Fibroblast of the conjunctiva (primary cell): ENCODE data around the gene OR1D2.
"Not testable (repeated sequence)": the region's sequence is repeated elsewhere in the genome, so short reads cannot be mapped to it uniquely, and the experiment has no call there.

ENCODE experiments used
- DNase-seq: peaks from one replicate; pipeline ENCODE4 v3.0.0-alpha.2; 2010; ENCODE audit warnings: low read depth

Gene OR1D2

GRCh38 chr17:3104322-3104721 is at the start of gene OR1D2:
OR1D2 (minus strand) TSS chr17:3104422; CDS start chr17:3092996, 11,426 bp downstream.
- DNase-seq, result no peak

GRCh38 chr17:3137494-3137893 is 33.3 kb upstream of the OR1D2 start:
- not testable (repeated sequence) for DNase-seq

- no peak for DNase-seq
Measured at GRCh38 chr17:3127451-3127850, 23.2 kb upstream of the OR1D2 start, which contains the start of gene OR1G1. OR1G1 (minus strand) TSS chr17:3127551; CDS start chr17:3127551, 0 bp downstream.

GRCh38 chr17:3073850-3074249 is 30.4 kb downstream of the OR1D2 start:
- not testable (repeated sequence) for DNase-seq

- DNase-seq, result not testable (repeated sequence)
Measured at GRCh38 chr17:3065192-3065591, 39.0 kb downstream of the OR1D2 start.

DNA sequence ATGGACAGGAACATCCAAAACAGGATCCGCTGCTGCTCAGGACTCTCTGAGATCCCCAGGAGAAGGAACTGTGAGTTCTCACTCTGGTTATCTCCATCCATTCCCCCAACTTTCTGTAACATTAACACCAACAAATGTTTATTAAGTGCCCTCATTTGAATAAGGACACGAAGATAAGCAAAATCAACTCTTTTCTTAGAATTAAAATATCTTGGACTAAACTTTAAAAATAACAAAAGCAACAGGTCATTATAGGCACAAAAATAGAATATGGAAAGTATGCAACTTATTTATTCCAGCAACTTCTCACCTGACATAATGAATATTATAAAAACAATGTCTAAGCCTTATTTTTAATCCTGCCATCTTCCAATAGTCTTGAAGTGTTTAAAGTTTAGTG is 40.7 kb downstream of the OR1D2 start, which contains the start of gene OR1D5:
OR1D5 (minus strand) TSS at position 101 of the 400 bp plus-strand sequence; CDS start at position 101, 0 bp downstream.
- DNase-seq, result not testable (repeated sequence)

GRCh38 chr17:3062824-3063377 is 41.3 kb downstream of the OR1D2 start:
- DNase-seq, result not testable (repeated sequence)

GRCh38 chr17:3054868-3055267 is 49.4 kb downstream of the OR1D2 start:
- not testable (repeated sequence) for DNase-seq

DNA sequence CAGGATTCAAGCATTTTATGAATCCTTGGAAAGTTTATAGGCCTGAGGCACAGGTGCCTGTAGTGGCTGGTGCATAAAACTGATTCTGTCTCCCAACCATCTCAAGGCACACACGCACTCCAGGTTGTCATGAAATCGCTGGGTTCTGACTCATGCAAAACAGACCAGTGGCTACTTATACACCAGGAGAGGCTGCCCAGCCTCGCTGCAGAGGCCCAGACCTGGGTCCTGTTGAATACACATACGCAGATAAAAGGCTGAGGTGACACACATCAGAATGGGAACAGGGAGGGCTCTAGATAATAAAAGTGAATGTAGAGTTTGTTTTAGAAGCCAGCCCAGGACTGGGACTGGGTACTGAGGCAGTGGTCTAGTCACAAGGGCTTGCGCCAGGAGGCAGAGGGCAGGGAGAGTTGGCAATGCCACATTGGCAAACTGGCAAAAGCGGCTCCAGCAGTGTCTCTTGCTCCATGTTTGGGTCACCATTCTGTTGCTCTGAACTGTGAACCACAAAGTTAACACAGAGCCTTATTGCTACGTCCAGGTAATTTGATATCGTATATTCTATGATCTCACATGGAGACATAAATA is 54.4 kb downstream of the OR1D2 start:
- DNase-seq, result no peak

- DNase-seq, result peak; percentile 97
Measured at GRCh38 chr17:3048727-3049471, 55.3 kb downstream of the OR1D2 start.

DNA sequence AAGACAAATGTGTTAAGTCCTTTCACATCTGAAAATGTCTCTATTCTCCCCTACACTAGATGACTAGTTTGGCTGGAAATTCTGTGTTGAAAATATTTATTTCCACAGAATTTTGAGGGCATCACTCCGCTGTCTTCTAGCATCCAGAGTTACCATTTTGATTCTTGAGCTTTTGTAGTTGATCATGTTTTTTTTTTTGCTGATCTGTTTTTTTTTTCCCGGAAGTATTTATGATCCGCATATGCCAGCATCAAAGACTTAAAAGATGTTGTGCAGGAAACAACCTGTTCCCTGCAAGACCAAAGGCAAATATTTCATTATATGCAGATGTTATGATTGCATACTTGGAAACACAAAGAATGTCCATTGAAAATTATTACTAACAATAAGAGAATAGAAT is 57.5 kb downstream of the OR1D2 start:
- DNase-seq, result no peak

GRCh38 chr17:3043737-3044365 is 60.4 kb downstream of the OR1D2 start:
- DNase-seq, result no peak

DNA sequence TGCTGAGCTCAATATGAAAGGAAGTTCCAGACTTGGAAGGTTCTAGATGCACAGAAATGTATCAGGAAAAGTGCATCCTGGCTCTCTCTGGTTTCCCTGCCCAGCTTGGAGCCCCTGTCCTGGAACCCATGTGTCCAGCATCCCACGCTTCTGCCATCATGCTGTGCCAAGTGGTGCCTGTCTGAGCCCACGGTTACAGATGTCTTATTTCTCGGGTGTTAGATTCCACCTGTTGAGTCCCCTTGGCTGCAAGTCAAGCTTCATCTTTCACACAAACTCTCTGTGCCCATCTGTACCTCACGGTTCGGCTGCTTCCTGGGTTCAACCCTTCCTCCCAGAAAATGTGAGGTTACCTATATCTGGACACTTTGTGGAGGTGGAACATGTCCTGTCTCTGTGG is 63.3 kb downstream of the OR1D2 start:
- no peak for DNase-seq

DNA sequence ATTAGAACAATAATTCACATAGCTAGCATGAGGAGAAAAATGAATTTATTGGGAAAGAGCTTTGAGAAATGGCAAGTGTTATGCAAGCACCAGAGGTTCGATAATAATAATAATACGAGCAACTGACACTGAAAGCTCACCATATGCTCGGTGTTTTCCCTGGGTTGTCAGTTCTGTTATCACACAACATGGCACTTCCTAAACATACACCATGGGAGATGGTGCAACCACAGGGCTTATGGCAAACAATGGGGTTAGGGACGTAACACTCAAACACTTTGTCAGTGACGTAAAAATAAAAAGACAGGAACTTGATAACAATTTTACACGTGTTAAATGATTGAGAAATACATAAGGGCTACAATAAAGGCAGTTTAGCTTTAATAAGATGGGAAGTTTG is 64.5 kb downstream of the OR1D2 start:
- DNase-seq, result no peak

DNA sequence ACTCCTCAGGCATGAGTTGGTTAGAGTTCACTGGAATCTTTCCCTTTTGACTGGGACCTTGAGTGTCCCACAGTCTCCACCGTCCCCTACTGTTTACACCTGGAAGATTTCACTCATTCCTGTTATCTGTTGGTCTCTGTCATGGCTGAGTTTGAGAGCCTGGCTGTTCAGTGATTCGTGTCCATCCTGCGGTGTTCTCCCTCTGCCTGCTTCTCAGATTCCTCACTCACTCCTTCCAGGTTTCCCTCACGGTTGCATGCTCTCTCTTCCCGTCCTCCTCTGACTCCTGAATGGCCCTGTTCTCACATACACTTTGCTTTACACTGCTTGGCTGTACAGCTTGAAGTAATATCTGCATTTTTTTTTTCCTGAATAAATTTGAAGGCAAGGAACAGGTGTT is 65.3 kb downstream of the OR1D2 start:
- DNase-seq, result no peak
